ENCODE measurements around the gene CPD.

CPD gene

DNA sequence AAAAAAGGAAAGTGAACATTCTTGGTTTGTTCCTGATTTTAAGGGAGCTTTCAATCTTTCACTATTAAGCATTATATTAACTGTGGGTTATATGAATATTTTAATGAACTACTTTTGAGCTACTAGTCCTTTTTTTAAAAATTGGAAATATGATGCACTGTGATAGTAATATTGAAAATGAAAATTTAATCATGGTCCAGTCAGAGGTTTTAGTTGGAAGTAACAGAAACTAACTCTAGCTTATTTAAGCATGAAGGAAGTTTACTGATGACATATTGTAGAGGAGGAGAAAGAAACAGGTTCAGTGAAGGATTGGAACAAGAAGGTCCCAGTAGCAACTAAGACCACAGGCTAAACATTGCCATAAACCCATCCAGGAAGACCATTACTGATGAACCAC lies 24.0 kb upstream of the CPD start:
- DNase-seq (ENCODE audit: low read depth in 2 of 2), result no peak

DNA sequence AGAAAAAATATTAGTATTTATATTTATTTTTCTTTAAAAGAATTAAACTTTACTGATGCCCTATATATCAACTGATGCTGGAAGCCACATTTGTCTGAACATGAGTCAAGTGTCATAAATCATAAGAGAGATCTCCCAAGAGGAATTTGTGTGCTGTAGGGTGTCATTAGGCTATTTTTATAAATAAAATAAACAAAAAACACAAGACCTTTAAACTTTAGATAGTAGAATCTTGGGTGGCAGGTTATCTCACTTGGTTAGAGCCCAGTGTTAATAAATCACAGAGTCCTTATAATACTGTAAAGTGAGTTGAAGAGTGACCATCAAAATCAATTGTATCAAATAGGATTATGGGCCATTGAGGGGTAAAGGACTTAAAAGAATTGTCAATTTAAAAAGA lies 21.3 kb upstream of the CPD start:
- DNase-seq (ENCODE audit: low read depth in 2 of 2), result no peak

DNA sequence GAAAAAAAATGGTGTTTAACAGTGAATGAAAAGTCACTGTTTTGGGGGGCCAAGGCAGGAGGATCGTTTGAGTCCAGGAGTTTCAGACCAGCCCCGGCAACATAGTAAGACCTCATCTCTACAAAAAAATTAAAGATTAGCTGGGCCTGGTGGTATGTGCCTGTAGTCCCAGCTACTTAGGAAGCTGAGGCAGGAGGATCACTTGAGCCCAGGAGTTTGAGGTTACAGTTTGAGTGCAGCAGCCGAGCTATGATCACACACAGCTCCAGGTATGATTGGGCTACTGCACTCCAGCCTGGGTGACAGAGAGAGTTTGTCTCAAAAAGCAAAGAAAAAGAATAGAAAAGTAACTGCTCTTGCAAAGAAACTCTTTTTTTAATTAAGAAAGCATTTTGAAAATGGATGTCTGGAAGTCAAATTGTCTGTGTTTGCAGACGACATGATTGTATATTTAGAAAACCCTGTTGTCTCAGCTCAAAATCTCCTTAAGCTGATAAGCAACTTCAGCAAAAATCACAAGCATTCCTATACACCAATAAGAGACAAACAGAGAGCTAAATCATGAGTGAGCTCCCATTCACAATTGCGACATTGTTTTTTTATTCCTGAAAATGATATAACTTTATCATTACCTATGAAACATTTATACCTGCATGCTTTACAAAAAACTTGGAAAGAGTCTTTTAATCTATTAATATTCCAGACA lies 20.5 kb upstream of the CPD start:
- DNase-seq (ENCODE audit: low read depth in 2 of 2), result no peak

DNA sequence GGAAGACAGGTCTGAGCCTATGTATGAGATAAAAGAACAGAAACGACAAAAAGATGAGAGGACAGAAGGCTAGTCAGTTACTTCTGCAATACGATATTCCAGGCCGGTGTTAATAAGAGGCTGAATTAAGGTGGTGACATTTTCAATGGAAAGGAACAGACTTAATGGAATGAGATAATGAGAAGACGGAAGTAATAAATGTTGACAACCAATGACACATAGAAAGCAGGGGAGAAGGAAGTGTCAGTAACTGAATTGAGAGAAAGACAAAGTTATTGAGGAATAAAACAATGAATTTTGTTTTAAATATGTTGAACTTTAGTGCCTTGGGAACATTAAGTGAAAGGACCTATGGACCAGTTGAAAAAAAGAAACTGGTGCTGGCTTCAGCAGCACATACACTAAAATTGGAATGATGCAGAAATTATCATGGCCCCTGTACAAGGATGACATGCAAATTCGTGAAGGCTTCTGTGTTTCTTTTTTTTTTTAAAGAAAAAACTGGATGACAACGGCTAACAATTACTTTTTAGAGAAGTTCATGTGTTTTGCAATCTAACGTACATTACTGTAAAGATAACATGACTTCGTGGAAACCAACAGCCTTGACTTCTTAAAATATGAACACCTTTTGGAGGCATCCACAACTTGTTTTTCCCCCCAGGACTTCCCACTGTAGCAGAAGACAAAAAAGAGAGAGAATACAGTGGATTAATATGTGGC lies 18.5 kb upstream of the CPD start:
- DNase-seq (ENCODE audit: low read depth in 2 of 2), result no peak

DNA sequence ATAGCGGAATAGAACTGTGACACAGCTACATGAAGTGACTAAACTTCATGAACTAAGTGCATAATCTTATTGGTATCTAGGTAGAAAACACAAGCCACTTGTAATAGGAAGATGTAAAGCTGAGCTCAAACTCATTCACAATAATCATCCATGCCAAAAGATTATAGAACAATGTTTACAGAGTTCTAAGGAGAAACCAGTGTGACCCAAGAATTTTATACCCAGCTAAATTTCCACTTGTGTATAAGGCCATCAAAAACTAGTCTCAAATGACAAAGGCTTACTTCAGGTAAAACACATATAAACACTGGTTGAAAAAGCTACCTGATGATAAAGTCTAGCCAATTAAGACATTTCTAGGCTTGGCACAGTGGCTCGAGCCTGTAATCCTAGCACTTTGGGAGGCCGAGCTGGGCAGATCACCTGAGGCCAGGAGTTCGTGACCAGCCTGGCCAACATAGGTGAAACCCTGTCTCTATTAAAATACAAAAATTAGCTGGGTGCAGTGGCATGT lies 16.9 kb upstream of the CPD start:
- DNase-seq (ENCODE audit: low read depth in 2 of 2), result no peak

DNA sequence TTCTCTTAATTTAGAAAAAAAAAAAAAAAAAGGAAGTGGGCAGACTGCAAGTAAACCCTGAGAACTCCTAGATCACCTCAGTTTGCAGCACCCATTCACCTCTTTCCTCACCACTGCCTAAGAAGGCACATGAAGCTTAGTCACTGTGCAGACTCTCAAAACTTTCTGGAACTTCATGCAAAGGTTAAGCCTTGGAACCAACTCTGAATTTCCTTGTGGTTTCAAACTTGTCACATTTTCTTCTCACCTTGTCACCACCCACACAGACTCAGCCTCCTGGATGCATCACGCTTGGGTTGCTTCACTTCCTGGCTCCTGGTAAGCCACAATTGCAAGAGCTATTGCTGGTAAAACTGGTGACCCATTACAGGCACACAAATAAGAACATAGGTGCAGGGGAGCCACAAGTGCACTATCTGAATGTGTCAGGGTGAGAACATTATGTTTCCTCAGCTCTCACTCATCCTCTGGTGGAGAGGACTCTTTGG lies 15.0 kb upstream of the CPD start:
- DNase-seq (ENCODE audit: low read depth in 2 of 2), result peak; percentile 63 to 80

DNA sequence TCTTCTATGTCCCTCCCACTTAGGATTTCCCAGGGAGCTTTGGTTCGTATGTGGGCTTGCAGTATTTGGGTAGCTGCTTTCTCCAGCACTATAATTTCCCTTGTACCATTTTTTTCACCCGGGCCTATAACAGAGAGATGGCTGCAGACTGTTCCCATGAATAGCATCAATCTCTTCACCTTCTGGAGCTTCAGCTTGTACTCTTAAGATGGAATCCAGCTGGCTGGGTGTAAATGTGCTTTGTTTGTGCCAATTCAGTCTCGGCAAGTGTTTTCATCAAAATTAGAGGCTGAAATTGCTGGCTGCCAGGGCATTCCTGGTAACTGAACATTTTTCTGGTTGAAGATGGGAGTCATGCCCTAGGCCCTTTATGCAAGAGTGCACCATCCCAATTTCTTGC lies 12.2 kb upstream of the CPD start:
- no peak for DNase-seq (ENCODE audit: low read depth in 2 of 2)

DNA sequence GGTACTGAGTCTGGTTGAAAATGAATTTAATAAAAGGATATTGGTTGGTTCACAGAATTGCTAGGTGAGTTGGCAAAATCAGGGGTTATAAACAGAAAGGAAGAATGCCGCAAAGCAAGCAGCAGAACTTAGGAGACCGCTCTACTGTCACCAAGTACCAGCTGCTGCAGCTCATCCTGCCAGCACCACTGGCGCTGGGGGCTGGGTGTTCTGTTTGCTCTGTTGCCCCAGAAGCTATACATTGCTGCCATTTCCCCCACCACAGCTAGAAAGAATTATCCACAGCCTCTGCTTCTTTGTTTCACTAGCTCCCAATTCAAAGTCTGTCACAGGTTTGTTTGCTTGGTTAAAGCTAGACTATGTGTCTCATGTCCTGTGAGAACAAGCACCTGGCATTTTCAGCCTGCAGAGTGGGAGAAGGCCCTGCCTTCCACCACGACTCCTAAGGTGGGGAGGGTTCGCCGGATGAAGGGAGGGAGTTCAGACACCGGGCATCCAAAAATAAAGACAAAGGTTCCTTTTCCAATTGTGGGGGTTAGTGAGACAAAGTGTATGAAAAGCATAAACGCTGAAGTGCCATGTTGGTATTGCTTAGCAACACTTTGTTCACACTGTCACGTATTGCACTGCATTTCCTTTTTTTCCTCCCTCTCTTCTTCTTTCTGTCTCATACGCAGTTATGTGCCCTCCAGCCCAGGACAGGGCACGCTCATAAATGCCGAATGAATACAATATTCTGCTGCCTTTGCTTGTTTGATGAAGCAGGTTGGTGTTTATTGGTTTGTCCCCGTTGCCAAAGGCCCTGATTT lies 9.6 kb upstream of the CPD start:
- DNase-seq (ENCODE audit: low read depth in 2 of 2), result no peak

DNA sequence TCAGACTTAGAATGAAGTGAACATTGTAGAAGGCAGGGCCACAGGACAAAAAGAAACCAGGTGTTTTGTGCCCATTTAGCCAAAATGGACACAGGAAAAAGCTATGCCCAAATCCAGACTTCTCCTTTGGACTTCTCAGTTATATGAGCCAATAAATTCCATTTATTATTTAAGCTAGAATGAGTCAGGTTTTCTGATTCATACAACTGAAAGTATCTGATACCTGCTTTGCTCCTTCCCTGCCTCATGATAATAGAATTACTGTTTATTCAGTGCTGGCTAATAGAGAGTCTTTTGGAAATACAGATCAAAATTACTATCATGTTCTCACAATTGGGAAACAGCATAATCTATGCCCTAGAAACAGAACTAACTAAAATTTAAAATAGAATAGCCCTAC lies 8.7 kb upstream of the CPD start:
- no peak for DNase-seq (ENCODE audit: low read depth in 2 of 2)

DNA sequence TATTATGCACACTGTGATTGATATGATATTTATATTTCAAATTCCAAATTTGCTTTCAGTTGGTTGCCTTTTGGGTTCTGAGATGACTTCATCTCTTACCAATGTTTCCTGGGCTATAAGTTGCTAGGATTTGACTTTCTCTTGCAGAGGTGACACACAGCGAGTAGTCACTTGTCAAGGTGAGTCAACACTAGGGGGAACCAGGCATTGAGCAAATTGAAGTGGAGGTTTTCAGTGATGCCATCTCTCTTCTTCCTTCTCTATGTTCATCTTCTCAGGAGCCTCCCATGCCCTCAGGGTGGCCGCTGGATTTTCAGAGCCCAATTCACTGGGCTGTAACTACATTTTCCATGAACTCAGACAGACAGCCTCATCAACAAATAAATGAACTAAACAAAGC lies 6.0 kb upstream of the CPD start:
- peak in 1 of 2 donors; percentile 14 for DNase-seq (ENCODE audit: low read depth in 2 of 2)

DNA sequence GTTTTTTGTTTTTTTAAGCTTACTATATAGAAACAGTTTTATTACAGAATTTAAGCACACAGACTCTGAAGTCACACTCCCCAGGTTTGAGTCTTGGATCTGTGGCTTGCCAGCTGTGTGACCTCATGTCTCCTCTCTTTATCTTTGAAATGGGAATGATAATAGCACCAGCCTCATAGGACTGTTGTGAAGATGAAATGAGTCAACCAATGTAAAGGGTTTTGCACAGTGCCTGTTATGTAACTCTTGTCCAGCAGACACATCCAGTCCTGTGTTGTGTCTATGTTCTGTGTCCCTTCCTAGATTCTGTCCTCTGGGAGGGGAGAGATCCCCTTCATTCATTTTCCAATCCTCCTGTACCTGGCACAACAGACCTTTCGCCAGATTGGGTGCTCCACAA lies 3.1 kb upstream of the CPD start:
- no peak for DNase-seq (ENCODE audit: low read depth in 2 of 2)

DNA sequence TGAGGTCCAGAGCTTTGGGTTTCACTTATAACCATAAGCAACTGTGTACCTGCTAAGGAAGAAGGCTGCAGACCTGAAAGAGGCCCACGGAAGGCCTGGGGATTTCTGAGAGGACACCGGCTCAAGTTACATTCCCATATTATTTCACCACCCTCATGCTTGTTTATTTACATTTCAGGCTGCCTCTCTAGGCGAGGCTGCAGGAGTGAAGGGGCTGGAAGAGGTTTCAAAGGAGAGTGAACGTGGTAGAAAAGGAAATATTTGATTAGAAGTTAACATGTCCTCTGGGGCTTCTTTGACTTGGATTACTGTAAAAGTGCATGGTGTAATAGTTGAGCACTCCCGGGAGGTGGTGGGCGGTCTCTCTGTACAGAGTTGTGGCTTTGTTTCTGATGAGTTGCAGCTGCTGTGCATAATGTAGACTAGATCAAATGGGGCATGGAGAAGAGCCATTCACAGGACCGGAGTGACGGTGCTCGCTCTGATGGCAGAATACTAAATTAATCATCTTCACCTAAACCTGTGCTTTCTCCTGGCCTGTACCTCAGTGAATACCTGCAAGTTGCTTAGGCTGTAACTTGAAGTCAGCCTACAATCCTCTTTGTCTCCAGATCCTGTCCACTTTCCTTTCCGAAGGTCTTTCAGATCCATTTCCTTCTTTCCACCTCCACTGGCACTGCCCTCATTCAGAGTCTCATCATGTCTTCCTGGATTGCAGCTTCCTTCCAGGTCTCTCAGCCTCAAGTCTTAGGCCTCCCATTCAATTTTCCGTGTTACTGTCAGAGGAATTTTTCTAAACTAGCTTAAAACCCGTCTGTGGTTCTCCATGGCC lies 1.9 kb upstream of the CPD start:
- peak; percentile 51 to 52 for DNase-seq (ENCODE audit: low read depth in 2 of 2)

DNA sequence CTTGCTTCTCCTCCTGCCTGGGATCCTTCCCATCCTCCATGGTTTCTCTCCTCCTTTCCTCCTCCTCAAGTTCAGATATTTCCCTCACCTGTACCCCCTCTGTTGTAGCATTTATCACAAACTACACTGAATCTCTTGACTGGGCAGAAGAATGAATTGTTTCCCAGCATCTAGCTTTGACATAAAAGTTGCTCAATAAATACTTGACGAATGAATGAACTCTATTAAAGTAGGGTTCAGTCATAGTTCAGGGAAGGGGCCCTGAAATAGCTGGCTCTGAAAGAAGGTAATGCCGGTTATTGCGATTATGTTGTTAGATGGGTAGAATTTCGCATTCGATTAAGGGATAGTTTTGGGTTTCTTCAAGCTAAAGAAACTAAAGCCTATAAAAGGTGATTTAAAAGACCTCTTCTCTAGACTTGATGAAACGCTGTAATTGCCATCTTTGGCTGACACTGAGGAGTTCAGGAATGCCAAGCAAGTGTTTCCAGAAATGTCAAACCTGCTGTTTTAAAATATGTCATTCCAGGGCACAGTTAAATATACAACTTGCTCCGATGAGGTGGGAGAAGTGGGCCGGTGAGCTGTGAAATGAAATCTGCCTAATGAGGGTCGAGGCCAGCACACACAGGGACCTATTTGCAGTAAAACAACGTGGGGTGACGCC lies 1.0 kb upstream of the CPD start:
- no peak for DNase-seq (ENCODE audit: low read depth in 2 of 2)

DNA sequence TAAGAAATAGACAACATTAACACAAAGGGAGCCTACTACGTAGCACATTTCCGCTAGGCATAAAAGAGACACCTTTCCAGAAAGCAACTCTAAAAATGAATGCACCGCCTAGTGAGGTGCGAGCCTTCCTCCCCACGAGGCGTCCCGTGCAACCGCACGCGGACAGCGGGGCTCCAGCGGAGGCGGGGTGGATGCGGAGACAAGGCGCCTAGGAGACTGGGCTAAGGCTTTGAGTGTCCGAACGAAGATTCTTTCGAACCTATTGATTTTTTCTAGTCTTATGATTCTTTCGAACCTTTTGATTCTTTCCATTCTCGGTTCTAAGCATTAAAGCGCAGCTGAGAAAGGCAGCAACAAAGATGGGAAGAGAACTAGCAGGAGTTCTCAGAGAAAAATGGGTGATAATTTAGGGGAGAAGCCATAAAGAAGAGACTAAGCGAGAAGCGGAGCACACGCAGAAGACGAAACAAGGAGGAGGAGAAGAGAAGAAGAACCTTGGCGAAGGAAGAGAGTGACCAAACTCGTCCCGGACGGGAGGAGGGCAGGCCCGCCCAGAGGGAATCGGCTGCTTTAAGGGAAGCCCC lies 394 bp upstream of the CPD start:
- peak; percentile 36 to 45 for DNase-seq (ENCODE audit: low read depth in 2 of 2)

DNA sequence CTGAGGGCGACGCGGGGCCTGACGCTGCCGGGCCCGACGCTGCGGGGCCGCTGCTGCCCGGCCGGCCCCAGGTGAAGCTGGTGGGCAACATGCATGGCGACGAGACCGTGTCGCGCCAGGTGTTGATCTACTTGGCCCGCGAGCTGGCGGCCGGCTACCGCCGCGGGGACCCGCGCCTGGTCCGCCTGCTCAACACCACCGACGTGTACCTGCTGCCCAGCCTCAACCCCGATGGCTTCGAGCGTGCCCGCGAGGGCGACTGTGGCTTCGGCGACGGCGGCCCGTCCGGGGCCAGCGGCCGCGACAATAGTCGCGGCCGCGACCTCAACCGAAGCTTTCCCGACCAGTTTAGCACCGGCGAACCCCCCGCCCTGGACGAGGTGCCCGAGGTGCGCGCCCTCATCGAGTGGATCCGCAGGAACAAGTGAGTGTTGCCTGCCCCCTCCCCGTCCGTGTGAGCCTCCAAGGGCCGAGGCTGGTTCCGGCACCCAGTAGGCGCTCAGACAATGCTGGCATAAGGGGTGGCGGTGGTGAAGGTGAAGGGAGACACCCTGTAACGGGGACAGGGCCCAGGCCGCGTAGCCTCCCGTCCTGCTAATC lies 676 bp downstream of the CPD start:
- peak in 1 of 2 donors; percentile 12 for DNase-seq (ENCODE audit: low read depth in 2 of 2)

DNA sequence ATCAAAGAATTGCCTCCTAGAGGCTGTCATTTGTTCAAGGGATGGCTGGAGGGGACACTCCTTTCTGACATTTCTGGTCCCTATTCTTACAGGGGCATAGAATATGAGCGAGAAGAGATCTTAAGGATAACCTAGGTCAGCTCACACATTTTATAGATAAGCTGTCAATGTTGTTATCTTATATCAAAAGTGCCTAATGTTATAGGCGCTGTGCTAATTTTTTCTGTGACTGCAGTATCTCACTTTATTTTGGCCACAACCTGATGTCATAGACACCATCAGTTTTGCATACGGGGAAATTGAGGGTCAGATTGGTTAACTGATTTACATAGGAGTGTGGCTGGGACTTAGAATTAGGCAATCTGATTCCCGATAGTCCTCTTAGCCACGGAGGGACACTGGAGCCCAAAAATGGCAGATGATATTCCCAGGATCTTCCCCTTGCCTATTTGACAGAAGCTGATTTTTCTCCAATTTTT lies 1.2 kb downstream of the CPD start:
- DNase-seq (ENCODE audit: low read depth in 2 of 2), result no peak

DNA sequence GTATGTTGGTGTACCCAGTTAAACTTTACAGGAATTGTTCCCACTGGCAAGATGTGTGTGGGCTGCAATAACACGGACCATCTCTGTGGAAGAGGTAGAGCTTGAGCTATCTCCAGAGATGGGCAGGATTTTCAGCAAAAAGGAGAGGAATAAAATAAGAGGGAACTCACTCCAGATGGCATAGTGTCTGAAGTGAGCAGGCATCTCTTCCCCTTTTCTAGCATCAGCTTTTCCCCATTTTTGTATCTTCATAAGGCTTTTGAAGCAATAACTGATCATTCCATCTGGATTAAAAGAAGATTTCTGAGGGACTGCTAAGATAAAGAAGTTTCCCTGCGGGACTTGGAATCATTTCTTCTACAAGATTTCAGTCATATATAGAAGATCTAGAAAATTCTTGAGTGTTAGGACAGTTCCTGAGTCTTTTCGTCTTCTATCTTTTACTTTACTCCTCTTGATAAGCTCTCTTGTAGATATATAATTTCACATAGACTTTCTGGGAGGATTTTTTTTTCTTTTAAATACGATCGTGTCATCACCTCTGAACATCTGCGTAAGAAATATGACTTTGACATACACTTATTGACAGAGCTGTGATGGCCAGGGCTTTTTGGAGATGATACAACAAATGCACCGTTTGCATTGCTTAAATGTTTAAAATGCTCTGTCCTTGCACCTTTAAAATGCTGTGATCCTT lies 2.1 kb downstream of the CPD start:
- no peak for DNase-seq (ENCODE audit: low read depth in 2 of 2)

DNA sequence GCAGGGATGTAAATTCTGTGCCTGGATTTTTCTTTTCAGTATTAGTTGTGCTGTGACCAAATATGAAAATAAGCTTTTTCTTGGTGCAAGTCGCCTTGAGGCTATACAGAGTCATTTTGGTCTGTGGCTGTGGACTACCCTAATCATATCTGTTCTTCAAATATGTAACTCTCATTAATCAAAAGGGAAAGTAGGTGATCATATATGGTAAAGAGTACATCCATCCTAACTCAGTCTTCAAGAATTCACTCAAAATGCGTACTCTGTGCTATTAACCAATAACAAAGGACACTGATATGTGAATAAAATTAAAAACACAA lies 2.6 kb downstream of the CPD start:
- DNase-seq (ENCODE audit: low read depth in 2 of 2), result no peak

DNA sequence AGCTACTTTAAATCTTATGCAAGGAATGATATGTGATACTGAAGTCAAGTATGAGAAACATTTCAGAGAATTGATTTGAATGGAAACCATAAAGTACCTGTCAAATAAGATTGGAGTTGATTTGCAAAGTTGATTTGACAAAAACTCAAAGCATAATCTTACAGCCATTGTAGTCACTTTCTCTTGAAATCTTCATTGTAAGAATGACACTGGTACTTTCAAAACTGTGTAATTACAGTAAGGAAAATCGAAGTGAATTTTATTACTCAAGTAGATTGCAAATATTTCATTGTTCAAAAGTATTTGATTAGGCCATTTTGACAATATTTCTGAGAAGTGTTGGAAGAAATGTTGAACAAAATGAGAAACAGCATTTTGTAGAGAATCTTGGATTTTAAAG lies 3.6 kb downstream of the CPD start:
- no peak for DNase-seq (ENCODE audit: low read depth in 2 of 2)
